ENCODE data around the gene SPIN1. TPM values are rescaled to one million over a fixed set of nuclear protein-coding genes. Genes with fewer than 3 reads are reported as not detected.

The SPIN1 gene
- total and polyA plus RNA-seq, 2 experiments from 2014 or later = 49.0 to 158 TPM

DNA sequence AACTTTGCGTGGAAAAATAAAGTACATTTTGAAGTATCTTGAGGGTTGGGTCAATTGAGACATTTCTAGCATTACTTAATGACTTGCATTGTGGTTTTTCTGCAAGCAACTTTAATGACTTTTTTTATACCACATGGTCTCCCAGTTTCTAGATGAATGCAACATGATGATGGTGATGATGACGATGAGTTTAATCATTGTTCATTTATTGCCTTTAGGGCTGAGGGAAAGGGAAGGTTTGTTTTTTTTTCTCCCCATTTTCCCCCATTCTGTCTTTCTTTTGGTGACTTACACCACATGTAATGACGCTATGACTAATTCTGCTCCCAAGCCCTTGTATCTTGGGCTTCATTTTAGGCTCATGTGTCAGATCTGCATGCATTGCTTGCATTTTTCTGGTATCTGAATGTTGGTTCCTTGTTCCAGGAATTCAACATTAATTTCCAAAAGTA lies 89.1 kb downstream of the SPIN1 start (continued):
- TF ChIP-seq, protein P1, sequence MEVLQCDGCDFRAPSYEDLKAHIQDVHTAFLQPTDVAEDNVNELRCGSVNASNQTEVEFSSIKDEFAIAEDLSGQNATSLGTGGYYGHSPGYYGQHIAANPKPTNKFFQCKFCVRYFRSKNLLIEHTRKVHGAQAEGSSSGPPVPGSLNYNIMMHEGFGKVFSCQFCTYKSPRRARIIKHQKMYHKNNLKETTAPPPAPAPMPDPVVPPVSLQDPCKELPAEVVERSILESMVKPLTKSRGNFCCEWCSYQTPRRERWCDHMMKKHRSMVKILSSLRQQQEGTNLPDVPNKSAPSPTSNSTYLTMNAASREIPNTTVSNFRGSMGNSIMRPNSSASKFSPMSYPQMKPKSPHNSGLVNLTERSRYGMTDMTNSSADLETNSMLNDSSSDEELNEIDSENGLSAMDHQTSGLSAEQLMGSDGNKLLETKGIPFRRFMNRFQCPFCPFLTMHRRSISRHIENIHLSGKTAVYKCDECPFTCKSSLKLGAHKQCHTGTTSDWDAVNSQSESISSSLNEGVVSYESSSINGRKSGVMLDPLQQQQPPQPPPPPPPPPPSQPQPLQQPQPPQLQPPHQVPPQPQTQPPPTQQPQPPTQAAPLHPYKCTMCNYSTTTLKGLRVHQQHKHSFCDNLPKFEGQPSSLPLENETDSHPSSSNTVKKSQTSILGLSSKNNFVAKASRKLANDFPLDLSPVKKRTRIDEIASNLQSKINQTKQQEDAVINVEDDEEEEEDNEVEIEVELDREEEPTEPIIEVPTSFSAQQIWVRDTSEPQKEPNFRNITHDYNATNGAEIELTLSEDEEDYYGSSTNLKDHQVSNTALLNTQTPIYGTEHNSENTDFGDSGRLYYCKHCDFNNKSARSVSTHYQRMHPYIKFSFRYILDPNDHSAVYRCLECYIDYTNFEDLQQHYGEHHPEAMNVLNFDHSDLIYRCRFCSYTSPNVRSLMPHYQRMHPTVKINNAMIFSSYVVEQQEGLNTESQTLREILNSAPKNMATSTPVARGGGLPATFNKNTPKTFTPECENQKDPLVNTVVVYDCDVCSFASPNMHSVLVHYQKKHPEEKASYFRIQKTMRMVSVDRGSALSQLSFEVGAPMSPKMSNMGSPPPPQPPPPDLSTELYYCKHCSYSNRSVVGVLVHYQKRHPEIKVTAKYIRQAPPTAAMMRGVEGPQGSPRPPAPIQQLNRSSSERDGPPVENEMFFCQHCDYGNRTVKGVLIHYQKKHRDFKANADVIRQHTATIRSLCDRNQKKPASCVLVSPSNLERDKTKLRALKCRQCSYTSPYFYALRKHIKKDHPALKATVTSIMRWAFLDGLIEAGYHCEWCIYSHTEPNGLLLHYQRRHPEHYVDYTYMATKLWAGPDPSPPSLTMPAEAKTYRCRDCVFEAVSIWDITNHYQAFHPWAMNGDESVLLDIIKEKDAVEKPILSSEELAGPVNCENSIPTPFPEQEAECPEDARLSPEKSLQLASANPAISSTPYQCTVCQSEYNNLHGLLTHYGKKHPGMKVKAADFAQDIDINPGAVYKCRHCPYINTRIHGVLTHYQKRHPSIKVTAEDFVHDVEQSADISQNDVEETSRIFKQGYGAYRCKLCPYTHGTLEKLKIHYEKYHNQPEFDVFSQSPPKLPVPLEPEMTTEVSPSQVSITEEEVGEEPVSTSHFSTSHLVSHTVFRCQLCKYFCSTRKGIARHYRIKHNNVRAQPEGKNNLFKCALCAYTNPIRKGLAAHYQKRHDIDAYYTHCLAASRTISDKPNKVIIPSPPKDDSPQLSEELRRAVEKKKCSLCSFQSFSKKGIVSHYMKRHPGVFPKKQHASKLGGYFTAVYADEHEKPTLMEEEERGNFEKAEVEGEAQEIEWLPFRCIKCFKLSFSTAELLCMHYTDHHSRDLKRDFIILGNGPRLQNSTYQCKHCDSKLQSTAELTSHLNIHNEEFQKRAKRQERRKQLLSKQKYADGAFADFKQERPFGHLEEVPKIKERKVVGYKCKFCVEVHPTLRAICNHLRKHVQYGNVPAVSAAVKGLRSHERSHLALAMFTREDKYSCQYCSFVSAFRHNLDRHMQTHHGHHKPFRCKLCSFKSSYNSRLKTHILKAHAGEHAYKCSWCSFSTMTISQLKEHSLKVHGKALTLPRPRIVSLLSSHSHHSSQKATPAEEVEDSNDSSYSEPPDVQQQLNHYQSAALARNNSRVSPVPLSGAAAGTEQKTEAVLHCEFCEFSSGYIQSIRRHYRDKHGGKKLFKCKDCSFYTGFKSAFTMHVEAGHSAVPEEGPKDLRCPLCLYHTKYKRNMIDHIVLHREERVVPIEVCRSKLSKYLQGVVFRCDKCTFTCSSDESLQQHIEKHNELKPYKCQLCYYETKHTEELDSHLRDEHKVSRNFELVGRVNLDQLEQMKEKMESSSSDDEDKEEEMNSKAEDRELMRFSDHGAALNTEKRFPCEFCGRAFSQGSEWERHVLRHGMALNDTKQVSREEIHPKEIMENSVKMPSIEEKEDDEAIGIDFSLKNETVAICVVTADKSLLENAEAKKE (CRISPR knock-in tag; IDR thresholded peaks at IDR 0.05) = no peak
- no peak for TF ChIP-seq JUNB (IDR thresholded peaks at IDR 0.05; ENCODE audit: unreplicated experiment)

DNA sequence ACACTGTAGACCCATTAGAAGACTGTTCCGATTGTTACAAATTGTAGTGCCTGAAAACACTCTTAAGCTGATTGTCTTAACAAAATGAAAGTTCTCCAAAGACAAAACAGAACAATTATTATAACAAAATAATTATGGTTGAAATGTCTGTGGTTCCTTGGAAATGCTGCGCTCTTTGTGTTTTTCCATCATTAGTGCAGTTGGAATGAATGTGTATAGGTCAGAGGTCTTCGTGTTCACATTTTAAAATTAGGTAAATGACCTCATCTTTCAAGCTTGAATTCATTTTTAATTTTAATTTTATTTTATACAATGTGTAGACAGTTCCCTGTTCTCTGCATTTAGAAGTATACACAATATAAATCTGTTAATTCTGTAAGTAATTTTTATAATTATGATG lies 90.0 kb downstream of the SPIN1 start:
- ATAC-seq (no peak), DNase-seq (ENCODE audit: low spot score) (no peak)
- no peak overlapping the region for H3K4me3 ChIP-seq

More for the DNA sequence above, 90.0 kb downstream of the SPIN1 start:
- H3K36me3 ChIP-seq (ENCODE audit: insufficient read depth) = peaks cover 4% of the 10 kb centered on the region; the same call in 1 of the 2 replicates
- H3K27ac ChIP-seq (ENCODE audit: low read depth) = no peak overlapping the region
- H3K4me2 ChIP-seq = no peak overlapping the region
- Mint-ChIP-seq H3K4me3 (no peak overlapping the region), H3K9me3 (no peaks in the 10 kb centered on the region), H3K27me3 (ENCODE audit: insufficient read depth, low read depth, poor library complexity) (peaks cover 7% of the 10 kb centered on the region), H3K36me3 (ENCODE audit: low read depth) (peaks cover 32% of the 10 kb centered on the region; the same call in 2 of the 3 replicates), H3K4me1 (peaks cover 10% of the 10 kb centered on the region; the same call in 2 of the 3 replicates), H3K27ac (no peak overlapping the region)
- H4K20me1 ChIP-seq (replicated peaks; ENCODE audit: insufficient read depth) = peaks cover 7% of the 10 kb centered on the region; the same call in 1 of the 2 replicates
- TF ChIP-seq, protein P2, sequence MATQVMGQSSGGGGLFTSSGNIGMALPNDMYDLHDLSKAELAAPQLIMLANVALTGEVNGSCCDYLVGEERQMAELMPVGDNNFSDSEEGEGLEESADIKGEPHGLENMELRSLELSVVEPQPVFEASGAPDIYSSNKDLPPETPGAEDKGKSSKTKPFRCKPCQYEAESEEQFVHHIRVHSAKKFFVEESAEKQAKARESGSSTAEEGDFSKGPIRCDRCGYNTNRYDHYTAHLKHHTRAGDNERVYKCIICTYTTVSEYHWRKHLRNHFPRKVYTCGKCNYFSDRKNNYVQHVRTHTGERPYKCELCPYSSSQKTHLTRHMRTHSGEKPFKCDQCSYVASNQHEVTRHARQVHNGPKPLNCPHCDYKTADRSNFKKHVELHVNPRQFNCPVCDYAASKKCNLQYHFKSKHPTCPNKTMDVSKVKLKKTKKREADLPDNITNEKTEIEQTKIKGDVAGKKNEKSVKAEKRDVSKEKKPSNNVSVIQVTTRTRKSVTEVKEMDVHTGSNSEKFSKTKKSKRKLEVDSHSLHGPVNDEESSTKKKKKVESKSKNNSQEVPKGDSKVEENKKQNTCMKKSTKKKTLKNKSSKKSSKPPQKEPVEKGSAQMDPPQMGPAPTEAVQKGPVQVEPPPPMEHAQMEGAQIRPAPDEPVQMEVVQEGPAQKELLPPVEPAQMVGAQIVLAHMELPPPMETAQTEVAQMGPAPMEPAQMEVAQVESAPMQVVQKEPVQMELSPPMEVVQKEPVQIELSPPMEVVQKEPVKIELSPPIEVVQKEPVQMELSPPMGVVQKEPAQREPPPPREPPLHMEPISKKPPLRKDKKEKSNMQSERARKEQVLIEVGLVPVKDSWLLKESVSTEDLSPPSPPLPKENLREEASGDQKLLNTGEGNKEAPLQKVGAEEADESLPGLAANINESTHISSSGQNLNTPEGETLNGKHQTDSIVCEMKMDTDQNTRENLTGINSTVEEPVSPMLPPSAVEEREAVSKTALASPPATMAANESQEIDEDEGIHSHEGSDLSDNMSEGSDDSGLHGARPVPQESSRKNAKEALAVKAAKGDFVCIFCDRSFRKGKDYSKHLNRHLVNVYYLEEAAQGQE (IDR thresholded peaks at IDR 0.05; ENCODE audit: unreplicated experiment) = no peak
- TF ChIP-seq ZNF331 (CRISPR knock-in tag; IDR thresholded peaks at IDR 0.05; ENCODE audit: low read depth) = no peak
- TF ChIP-seq STAT1 (IDR thresholded peaks at IDR 0.05; ENCODE audit: unreplicated experiment) = no peak
- TF ChIP-seq POLR2AphosphoS5 (IDR thresholded peaks at IDR 0.05; ENCODE audit: low read depth) = no peak
- TF ChIP-seq, protein P3, sequence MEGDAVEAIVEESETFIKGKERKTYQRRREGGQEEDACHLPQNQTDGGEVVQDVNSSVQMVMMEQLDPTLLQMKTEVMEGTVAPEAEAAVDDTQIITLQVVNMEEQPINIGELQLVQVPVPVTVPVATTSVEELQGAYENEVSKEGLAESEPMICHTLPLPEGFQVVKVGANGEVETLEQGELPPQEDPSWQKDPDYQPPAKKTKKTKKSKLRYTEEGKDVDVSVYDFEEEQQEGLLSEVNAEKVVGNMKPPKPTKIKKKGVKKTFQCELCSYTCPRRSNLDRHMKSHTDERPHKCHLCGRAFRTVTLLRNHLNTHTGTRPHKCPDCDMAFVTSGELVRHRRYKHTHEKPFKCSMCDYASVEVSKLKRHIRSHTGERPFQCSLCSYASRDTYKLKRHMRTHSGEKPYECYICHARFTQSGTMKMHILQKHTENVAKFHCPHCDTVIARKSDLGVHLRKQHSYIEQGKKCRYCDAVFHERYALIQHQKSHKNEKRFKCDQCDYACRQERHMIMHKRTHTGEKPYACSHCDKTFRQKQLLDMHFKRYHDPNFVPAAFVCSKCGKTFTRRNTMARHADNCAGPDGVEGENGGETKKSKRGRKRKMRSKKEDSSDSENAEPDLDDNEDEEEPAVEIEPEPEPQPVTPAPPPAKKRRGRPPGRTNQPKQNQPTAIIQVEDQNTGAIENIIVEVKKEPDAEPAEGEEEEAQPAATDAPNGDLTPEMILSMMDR (conservative IDR thresholded peaks at IDR 0.05; ENCODE audit: low read depth in 2 of 2) = no peak
- no peak for TF ChIP-seq NANOG (IDR thresholded peaks at IDR 0.05; ENCODE audit: borderline replicate concordance)
- no peak for TF ChIP-seq JUNB (IDR thresholded peaks at IDR 0.05; ENCODE audit: unreplicated experiment)
- TF ChIP-seq, protein P4, sequence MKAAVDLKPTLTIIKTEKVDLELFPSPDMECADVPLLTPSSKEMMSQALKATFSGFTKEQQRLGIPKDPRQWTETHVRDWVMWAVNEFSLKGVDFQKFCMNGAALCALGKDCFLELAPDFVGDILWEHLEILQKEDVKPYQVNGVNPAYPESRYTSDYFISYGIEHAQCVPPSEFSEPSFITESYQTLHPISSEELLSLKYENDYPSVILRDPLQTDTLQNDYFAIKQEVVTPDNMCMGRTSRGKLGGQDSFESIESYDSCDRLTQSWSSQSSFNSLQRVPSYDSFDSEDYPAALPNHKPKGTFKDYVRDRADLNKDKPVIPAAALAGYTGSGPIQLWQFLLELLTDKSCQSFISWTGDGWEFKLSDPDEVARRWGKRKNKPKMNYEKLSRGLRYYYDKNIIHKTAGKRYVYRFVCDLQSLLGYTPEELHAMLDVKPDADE (IDR thresholded peaks at IDR 0.05) = no peak
- no peaks in the 10 kb centered on the region for H3F3A ChIP-seq (replicated peaks; ENCODE audit: low read depth)
- H3K9me2 ChIP-seq (ENCODE audit: insufficient read depth) = no peaks in the 10 kb centered on the region
- 0 out of 2 replicates have a peak, but pooled peaks cover 4% of the 10 kb centered on the region for H3K4me1 ChIP-seq (ENCODE audit: insufficient read depth)
- peaks cover 58% of the 10 kb centered on the region for H3K79me2 ChIP-seq (replicated peaks; ENCODE audit: insufficient read depth)
- no peak overlapping the region for H2AFZ ChIP-seq
- H3K27me3 ChIP-seq (ENCODE audit: insufficient read depth) = no peaks in the 10 kb centered on the region
